H1 (cell line): Measurements from ENCODE around the gene KCNMA1. TPM values are rescaled to one million over a fixed set of nuclear protein-coding genes. Genes with fewer than 3 reads are reported as not detected.

Source experiments
- CHD7 ChIP-seq: fragments of 300-600 bp; sonication (generic); IDR thresholded peaks from 2 replicates; pipeline ENCODE4 v1.7.1; 2012; ENCODE audit warnings: low read length, moderate library complexity, mild to moderate bottlenecking, inconsistent platforms; ENCODE audit not compliant: insufficient replicate concordance
- polyA plus RNA-seq, 7 experiments: library from polyadenylated mRNA; depleted of rRNA in 3 of 7; stranded (reverse) in 5 of 7; unstranded in 2 of 7; fragments of >200 nt in 5 of 7; fragments of 200-250 nt in 2 of 7; gene quantifications; 1 replicate in 5 of 7; 2 replicates in 1 of 7; 4 replicates in 1 of 7; pipeline versions ENCODE4 v1.2.1 to v1.2.3, GENCODE V29; 2011 to 2013; ENCODE audit warnings: missing spikeins in 2 of 7, mixed read lengths in 2 of 7
- total RNA-seq: library from RNA; stranded (reverse); fragmentation: NEBNext Ultra II Directional; extraction: Animal tissue kit (Norgen Biotek cat#: 25700); gene quantifications from 2 replicates; pipeline ENCODE4 v1.2.1, GENCODE V29; 2021

The KCNMA1 gene
- total and polyA plus RNA-seq, 2 of the 8 experiments (the other 6 are each of a cell fraction or from before 2014, with no cell fraction given) = 10.2 to 11.1 TPM

GRCh38 chr10:77120012-77120411, 517.6 kb downstream of the KCNMA1 start (continued):
- no peak for TF ChIP-seq CHD7
